ENCODE results near the gene AXIN1.
"Not testable (repeated sequence)": the region's sequence is repeated elsewhere in the genome, so short reads cannot be mapped to it uniquely, and the experiment has no call there.

AXIN1 gene

DNA sequence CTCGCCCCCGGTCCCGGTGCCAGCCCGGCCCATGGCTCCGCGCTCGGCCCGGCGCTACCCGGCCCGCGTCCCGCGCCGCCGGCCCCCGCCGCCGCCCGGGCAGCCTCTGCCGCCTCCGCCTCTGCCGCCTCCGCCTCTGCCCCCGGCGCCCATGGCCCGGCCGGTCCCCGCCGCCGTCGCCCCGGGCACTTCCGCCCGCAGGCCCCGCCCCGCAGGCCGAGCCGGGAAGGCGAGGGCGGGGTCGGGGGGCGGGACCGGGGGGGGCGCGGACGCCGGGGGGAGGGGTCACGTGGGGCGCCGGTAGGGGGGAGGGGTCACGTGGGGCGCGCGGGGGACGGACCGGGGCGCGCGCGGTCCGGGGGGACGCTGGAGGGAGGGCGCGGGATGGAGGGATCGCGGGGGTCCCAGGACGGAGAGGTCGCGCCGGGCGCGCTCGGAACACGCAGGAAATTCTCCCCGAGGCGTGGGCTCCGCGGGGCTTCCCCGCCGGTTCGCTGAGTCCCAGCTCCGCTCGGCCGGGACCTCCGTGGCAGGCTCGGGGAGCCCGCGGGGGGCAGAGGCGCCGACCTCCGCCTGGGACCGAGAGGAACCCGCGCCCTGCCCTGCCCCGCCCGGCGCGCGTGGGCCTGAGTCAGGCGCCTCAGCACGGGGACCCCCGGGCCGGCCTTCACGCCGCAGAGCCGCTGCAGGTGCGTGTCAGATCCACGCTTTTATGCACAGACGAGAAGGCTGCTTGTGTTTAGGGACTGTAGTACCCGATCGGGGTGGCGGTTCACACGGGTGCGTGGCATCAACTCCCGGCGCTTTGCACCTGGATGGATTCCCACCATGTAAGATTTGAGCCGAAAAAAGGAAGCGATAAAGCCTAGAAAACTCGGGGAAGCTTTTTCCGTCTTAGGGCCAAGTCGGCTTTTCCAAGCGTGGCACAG is 29.5 kb upstream of the AXIN1 start, which contains the start of gene PGAP6:
Gene PGAP6 (minus strand): TSS at position 190 of the 929 bp plus-strand sequence. CDS start 157 bp downstream, at position 33.
- DNase-seq (ENCODE audit: low spot score): peak; percentile 76

DNA sequence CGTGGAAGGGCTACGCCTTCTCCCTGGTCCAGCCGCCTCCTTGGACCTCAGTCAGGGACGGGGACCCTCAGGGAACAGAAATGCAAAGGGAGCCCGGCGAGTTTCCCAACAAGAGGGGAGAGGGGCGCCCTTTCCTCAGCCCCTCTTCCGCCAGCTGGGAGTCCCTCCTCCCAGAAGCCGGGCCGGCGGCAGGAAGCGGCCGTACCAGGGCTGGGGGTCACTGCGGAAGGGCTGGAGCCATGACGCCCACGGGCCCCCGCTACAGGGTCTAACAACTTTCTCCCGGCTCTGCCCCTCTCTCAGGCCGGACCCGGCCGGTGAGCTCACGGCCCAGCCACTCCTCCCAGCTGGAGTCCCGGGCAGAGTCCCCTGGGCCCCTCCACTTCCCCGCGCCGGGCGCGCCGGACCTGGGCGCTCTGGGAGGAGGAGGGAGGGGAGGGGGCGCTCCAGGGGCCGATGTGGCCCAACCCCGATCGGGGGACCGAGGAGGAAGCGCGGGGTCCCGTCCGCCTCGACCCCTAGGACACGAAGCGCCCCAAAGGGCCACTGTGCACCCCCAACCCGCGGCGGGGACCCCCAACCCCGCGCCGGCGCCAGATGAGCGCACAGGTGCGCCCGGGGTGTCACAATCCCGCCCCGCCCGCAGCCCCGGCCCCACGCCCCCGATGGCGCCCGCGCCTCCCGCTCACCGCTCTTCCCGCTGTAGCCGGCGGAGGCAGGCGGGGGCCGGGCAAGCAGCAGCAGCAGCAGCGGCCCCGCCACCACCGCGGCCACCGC is 28.7 kb upstream of the AXIN1 start:
- DNase-seq (ENCODE audit: low spot score): peak; percentile 28

DNA sequence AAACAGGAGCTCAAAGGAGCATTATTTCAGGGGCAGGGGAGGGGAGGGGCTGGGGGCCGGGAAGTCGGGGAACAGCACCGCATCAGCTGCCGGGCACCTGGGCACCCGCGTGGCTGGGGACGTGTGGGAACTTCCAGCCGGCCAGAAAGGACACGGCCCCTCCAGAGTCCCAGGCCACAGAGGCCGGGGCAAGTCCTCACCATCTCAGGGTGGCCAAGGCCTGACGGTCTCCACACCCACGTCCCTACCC is 28.2 kb upstream of the AXIN1 start:
- DNase-seq (ENCODE audit: low spot score): no peak

DNA sequence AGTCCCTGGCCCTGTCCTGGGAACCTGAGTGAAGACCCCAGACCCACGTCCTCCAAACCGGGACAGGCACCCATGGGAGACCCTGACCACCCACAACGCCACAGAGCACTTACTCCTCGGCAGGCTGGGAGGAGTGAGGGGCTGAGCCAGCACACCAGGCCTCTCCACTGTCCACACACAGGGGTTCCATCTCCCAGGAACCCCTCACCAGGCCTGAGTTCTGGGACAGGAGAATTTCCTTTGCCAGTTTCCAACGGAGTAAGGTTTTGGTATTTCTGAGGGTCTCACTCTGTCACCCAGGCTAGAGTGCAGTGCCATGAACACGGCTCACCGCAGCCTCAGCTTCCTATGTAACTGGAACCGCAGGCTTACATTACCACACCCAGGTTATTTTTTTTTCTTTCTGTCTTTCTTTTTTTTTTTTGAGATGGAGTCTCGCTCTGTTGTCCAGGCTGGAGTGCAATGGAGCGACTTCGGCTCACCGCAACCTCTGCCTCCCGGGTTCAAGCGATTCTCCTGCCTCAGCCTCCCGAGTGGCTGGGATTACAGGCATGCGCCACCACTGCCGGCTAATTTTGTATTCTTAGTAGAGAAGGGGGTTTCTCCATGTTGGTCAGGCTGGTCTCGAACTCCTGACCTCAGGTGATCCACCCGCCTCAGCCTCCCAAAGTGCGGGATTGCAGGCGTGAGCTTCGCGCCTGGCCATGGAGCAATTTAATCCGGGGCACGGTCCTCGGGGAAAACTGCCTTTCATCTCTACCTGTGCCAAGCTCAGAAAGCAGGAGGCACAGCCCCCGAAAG is 27.6 kb upstream of the AXIN1 start:
- DNase-seq (ENCODE audit: low spot score): no peak

DNA sequence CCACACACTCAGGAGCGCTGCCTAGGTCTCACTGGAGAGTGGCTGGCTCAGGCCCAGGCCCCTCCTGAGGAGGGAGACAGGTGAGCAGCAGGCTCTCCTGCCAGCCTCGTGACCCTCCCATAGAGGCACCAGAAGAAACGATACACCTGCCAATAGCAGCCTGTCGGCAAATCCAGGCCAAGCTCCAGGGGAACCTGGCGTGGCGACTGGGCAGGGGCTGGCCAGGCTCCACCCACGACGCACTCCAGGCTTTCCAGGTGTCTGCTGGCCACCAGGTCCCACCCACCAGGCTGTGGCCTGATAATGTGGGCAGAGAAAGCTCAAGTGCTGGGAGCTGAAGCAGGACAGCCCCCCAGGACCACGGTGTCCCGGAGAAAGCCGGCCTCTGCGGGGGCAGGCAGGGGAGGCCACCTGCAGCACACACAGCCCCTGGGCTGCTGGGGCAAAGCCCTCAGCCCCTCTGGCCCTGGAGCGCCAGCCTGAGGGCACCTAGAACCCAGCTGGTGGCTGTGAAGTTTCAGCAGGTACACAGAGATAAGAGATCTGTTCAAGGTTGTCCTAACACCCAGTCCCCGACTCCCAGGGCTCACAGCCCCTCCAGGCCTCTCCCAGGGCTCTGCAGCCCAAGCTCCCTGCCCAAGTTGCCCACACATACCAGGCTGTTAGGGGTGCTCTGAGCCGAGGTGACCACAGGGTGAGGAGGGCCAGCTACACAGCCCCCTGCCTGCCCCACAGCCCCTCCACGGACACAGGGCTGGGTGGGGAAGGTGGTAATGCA is 26.8 kb upstream of the AXIN1 start:
- peak; percentile 75 for DNase-seq (ENCODE audit: low spot score)

DNA sequence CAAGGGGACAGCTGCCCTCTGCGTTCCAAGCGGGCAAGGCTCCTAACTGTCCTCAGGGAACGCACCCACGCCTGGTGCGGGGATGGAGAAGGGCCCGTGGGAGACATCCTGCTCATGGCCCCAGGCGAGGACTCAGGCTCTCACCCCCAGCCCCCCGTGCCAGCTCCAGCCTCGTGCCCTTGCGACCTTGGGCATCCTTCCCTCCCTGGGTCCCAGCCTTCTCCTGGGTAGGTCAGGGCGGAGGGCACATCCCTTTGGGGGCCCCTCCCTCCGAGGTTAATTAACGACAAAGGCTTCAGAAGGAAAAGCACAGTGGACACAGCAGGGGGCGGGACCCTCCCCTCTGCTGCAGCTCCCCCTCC is 26.3 kb upstream of the AXIN1 start:
- no peak for DNase-seq (ENCODE audit: low spot score)

DNA sequence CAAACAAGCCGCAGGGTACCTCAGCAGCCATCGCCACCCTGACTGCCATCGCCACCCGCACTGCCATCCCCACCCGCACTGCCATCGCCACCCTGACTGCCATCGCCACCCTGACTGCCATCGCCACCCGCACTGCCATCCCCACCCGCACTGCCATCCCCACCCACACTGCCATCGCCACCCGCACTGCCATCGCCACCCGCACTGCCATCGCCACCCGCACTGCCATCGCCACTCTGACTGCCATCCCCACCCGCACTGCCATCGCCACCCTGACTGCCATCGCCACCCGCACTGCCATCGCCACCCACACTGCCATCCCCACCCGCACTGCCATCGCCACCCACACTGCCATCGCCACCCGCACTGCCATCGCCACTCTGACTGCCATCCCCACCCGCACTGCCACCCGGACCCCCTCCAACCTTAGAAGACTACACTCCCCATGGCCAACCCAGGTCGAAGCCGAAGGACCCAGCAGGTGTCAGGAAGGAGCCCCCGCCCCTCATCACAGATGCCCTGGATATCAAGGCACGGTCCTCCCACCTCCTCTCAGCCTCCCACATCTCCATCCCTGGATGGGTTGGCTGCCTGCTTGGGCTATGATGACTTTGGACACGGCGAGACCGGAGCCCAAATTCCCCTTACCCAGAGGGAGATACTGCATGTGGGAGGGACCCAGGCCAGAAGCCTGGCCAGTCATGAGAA is 25.7 kb upstream of the AXIN1 start:
- DNase-seq (ENCODE audit: low spot score): not testable (repeated sequence)

DNA sequence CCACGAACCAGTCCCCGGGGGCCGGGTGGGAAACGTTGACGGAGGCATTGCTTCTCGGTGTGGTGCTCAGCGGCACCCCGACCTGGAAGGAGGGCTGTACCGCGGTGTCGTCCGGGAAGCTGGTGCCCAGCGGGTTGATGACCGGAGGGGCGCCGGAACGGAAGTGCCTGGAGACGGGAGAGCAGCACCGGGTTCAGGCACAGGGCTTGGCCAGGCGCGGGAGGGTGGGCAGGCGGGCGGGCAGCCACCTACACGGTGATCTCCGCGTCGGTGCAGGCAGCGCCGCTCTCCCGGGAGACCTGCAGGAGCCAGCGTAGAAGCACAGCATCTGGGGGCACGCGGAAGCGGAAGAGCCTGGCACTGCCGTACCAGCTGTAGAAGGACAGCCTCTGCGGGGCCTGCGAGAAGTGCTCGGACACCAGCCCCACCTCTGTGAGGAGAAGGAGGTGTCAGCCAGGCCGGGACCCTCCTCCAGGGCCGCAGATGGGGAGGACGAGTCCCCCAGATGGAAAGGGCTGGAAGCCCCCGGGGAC is 25.0 kb upstream of the AXIN1 start:
- DNase-seq (ENCODE audit: low spot score): no peak

DNA sequence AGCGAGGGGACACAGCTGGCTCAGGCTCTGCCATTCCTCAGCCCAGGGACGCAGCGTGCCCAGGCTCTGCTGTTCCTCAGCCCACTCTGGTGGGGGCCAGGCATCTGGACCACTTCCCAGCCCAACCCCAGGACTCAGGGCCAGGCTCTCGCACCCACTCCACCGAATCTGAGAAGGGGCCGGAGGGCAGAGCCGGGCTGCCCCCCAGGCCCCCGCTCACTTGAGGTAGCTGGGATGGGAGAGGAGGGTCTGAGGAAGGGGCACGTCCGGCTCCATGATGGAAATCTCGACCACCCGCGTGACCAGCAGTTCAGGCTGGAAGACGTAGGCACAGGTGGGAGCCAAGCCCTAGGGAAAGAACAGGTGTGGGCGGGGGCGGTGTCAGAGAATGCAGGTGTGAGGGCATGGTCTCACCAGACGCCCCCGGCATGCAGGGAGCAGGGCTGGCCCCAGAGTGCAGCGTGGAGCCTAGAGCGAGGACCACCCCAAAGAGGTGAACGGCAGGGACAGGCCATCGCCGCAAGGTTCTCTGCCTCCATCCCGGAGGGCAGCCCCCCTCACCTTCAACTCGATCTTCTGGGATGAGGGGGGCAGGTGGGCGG is 24.4 kb upstream of the AXIN1 start:
- no peak for DNase-seq (ENCODE audit: low spot score)

DNA sequence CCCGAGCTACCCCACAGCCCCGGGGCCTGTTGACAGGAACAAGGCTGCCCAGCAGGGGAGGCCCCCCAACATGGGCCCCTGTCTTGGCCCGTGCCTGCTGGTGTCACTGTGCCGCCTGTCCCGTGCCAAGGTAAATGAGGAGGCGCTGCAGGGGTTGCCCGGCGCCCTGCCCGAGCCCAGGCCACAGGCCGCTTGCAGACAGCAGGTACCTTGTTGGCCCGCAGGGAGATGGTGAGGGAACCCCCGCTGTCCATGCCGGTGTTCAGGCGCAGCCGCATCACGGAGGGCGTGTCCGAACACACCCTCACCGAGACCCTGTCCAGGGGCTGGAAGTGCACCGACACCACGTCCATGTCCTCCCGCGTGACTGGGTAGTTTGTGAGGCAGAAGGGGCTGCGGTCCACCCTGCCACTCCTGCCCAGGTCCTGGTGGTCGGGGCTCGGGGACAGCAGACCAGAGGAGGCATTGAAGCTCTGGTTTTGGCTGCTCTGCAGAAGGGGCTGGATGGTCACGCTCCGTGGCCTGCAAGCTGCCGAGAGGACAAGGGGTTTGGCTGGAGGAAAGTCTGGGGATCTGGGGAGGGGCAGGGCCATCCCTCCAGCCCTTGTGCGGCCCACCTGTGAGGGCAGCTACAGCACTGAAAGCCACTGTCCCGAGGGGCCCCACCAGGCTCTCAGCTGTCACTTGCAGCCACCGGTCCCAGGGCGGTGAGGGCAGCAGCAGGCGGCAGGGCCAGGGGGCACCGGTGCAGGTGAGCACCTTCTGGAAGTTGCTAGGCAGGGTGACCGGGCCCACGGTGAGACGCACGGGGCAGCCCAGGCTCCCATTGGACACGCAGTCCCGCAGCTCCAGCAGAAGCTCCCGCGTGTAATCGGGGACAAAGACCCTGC is 23.6 kb upstream of the AXIN1 start:
- no peak for DNase-seq (ENCODE audit: low spot score)

DNA sequence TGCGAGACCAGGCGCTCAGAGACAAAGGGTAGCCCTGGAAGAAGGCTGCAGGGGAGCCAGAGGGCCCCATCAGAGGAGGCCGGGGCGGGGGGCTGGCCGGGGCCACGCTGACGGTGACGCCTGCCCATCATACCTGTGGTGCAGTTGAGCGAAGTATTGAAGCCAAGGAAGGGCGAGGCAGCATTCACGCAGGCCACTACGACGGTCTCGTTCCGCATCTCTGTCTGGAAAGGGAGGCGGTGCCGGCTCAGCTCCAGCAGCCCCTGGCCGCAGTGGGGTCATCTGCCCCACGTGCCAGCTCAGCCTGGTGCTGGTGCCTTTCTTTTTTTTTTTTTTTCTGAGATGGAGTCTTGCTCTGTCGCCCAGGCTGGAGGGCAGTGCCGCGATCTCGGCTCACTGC is 22.7 kb upstream of the AXIN1 start:
- DNase-seq (ENCODE audit: low spot score): no peak

DNA sequence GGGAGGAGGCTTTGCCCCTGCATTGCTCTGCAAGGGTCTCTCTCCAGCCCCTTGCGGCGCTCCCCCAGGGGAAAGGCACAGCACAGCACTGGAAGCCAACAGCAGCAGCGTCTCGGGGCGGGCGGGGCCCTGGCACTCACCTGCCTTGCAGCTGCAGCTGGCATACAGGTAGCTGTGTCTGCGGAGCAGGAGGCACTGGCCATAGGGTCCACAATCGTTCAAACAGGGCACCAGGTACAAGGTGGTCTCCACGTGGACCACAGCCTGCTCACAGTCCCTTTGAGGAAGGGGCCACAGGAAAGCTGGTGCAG is 22.0 kb upstream of the AXIN1 start:
- no peak for DNase-seq (ENCODE audit: low spot score)

DNA sequence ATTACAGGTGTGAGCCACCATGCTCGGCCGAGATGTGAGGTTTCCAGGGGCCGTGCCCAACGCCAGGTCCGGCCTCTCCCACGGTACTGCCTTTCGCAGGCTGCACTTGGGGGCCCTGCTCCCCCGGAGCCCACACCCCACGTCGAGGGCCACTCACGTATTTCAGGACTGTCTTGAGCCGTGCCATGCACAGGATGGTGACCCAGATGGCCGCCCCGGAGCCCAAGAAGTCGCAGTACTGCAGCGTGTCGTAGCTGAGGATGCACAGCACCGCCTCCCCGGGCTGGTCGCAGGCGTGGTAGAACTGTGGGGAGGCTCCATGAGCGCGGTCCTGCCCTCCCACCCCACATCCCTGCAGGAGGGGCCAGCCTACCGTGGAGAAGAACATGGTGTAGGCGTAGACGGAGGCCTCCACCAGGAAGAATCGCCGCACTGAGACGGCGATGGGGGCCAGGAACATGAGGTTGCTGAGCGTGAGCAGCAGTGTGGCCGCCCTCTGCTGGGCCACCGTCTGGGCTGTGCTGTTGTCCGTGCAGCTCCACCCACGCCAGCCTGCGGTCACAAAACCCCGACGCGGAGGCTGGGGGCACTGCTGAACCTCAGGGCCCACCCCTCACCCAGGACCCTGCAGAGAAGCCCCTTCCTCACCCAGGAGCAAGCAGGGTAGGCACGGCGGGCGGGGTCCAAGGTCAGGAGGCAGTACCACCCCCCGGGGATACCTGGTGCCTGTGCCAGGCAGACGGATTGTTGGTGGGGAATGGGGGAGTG is 21.5 kb upstream of the AXIN1 start:
- DNase-seq (ENCODE audit: low spot score): no peak

DNA sequence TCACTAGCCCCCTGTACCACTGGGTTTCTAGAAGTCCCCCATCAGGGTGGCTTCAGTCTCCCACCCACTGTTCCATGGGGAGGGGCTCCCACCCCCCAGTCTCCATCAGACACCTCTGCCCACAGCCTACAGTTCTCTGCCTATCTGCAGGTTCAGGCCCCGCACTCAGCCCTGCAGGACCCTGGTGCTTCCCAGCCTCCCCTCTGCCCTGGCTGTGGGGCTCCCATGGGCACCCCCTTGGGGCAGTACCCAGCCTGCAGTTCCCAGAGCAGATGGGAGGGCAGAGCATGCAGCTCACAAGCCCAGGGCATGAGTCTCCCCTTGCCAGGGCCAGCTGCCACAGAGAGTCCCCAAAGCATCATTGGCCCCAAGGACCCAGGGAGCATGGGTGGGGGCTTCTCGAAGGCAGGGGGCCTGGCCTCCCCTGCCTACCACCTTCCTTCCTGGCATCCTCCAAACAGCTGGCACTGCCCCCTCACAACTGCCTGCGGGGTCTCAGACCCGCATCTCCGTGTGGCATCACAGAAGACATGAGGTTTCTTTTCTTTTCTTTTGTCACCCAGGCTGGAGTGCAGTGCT is 20.6 kb upstream of the AXIN1 start:
- no peak for DNase-seq (ENCODE audit: low spot score)

DNA sequence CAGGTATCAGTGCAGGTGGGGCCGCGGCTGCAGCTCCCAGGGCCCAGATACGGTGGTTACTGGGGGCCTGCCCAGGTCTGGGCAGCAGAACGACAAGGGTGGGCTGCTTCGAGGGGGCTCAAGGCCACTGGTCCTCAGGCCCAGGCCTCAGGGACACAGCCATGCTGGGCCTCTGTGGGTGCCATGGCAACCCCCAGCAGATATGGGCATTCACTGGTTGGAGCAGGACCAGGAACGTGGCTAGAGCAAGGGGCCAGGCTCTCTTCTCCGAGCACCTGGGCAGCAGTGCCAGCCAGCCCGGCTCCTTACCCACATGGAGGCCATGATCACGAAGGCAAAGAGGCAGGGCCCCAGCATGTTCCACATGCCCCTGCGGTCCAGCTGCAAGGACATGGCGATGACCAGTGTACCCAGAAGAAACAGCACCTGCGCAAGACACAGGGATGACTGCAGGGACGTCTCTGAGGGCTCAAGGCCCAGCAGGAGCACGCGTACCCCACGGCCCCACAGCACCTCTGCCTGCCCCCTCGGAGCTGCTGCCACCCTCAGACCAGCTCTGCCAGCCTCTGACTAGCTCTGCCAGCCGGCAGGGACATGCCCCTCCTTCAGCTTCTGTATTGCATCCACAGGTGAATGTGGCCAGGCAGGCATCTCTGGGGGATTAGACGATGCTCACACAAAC is 19.9 kb upstream of the AXIN1 start:
- no peak for DNase-seq (ENCODE audit: low spot score)

DNA sequence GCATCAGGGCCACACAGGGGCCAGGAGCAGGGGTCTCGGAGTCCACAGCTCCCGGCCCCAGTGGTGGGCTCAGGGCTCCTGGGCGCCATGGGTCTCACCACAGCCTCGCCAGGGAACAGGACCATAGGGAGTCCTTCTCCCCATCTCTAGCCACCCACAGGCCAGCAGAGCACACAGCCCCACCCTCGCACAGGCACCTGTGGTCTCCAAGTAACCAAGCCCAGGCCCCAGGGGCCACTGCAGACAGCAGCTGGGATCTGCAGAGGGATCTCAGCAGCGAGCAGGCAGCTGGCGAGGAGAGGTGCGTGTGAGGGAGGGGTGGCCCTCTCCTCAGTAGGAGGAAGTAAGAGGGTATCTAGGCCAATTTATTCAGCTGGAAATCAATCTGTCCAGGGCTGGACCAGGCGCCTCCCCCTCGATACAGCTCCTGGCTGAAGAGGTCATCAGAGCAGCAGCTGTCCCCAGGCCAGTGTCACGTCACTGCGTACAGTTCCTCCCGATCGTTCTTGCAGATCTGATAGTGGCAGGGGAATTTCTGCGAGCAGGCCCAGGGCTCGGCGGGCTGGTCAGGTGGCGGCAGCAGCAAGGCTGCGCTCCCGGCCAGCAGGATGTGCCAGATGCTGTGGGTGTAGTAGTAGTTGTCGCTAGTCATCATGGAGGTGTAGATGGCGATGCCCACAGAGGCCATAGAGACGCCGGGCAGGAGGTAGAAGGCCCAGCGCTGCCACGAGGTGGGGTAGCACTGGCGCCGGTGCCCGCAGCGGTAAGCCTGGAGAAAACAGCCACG is 19.2 kb upstream of the AXIN1 start:
- DNase-seq (ENCODE audit: low spot score): no peak

DNA sequence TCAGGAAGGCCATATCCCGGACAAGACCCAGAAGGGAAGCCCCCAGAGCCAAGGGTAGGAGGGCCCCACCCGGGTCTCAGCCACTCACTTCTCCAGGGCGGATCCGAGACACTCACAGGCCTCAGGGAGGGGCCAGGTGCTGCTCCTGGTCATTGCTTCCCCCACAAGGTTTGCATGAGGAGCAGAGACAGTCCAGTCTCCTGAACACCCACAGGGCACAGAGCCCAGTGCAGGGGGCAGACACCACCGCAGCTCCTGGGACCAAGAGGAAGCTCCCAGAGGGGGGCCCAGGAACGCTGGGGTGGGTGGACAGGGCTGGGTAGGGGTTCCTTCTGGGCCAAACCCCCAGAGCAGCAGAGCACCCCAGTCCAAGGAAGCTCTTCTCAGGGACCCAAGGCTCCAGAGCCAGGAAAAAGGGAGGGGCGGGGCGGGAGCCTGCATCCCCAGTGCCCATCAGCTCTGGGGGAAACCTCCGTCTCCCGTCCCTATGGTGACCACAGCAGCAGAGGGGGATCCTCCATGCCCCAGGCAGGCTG is 18.5 kb upstream of the AXIN1 start:
- DNase-seq (ENCODE audit: low spot score): no peak

Measured in kidney tubule cell (primary cell).